ENCODE data around the gene TTN.

The TTN gene

GRCh38 chr2:178807227-178808008, at the start of gene TTN:
TSS of gene TTN (minus strand) at chr2:178807423. CDS start at chr2:178804642, 2,781 bp downstream.
- no peak within 1 kb of the TSS for H3K9ac ChIP-seq (ENCODE audit: insufficient read length, low read depth)
- no peak within 1 kb of the TSS for H3K4me3 ChIP-seq (ENCODE audit: insufficient read length, low read depth)
- TF ChIP-seq YY1 (IDR thresholded peaks at IDR 0.05; ENCODE audit: insufficient read depth, insufficient read length) (no peak), SUZ12 (IDR thresholded peaks at IDR 0.05; ENCODE audit: extremely low read depth, insufficient read depth, insufficient read length) (no peak), ZNF274 (IDR thresholded peaks at IDR 0.05; ENCODE audit: low read depth, low read length) (no peak)
- H3K36me3 ChIP-seq (ENCODE audit: insufficient read depth, insufficient read length, low read length): no peaks in the 10 kb centered on the region
- no peaks in the 10 kb centered on the region for H3K27me3 ChIP-seq (ENCODE audit: insufficient read depth, insufficient read length)
- DNase-seq (ENCODE audit: low read depth, low spot score): no peak
- H3K9me3 ChIP-seq (ENCODE audit: insufficient read depth, low read length): no peaks in the 10 kb centered on the region
- no peaks in the 10 kb centered on the region for H3K4me1 ChIP-seq (ENCODE audit: insufficient read depth, insufficient read length)

- Histone ChIP-seq H3K27me3 (ENCODE audit: insufficient read depth, insufficient read length) (no peaks in the 10 kb centered on the region), H3K9me3 (ENCODE audit: insufficient read depth, low read length) (no peaks in the 10 kb centered on the region), H3K36me3 (ENCODE audit: insufficient read depth, insufficient read length, low read length) (no peaks in the 10 kb centered on the region), H3K4me1 (ENCODE audit: insufficient read depth, insufficient read length) (no peaks in the 10 kb centered on the region), H3K4me3 (ENCODE audit: insufficient read length, low read depth) (no peak overlapping the region), H3K9ac (ENCODE audit: insufficient read length, low read depth) (no peak overlapping the region)
- TF ChIP-seq ZNF274 (IDR thresholded peaks at IDR 0.05; ENCODE audit: low read depth, low read length): no peak
- TF ChIP-seq YY1 (IDR thresholded peaks at IDR 0.05; ENCODE audit: insufficient read depth, insufficient read length): no peak
- no peak for TF ChIP-seq SUZ12 (IDR thresholded peaks at IDR 0.05; ENCODE audit: extremely low read depth, insufficient read depth, insufficient read length)
- DNase-seq (ENCODE audit: low read depth, low spot score): no peak
Observed at GRCh38 chr2:178855151-178855550, 47.9 kb upstream of the TTN start.

- Histone ChIP-seq H3K4me1 (ENCODE audit: insufficient read depth, insufficient read length) (no peaks in the 10 kb centered on the region), H3K4me3 (ENCODE audit: insufficient read length, low read depth) (no peak overlapping the region), H3K27me3 (ENCODE audit: insufficient read depth, insufficient read length) (no peaks in the 10 kb centered on the region), H3K36me3 (ENCODE audit: insufficient read depth, insufficient read length, low read length) (no peaks in the 10 kb centered on the region), H3K9ac (ENCODE audit: insufficient read length, low read depth) (no peak overlapping the region), H3K9me3 (ENCODE audit: insufficient read depth, low read length) (no peaks in the 10 kb centered on the region)
- no peak for TF ChIP-seq SUZ12 (IDR thresholded peaks at IDR 0.05; ENCODE audit: extremely low read depth, insufficient read depth, insufficient read length)
- TF ChIP-seq ZNF274 (IDR thresholded peaks at IDR 0.05; ENCODE audit: low read depth, low read length): no peak
- no peak for TF ChIP-seq YY1 (IDR thresholded peaks at IDR 0.05; ENCODE audit: insufficient read depth, insufficient read length)
- DNase-seq (ENCODE audit: low read depth, low spot score): no peak
Observed at GRCh38 chr2:178848335-178848734, 41.1 kb upstream of the TTN start.

GRCh38 chr2:178846458-178846802, 39.2 kb upstream of the TTN start:
- no peak for TF ChIP-seq YY1 (IDR thresholded peaks at IDR 0.05; ENCODE audit: insufficient read depth, insufficient read length)
- no peak for TF ChIP-seq ZNF274 (IDR thresholded peaks at IDR 0.05; ENCODE audit: low read depth, low read length)
- no peak for TF ChIP-seq SUZ12 (IDR thresholded peaks at IDR 0.05; ENCODE audit: extremely low read depth, insufficient read depth, insufficient read length)
- DNase-seq (ENCODE audit: low read depth, low spot score): no peak
- H3K4me3 ChIP-seq (ENCODE audit: insufficient read length, low read depth): no peak overlapping the region
- H3K4me1 ChIP-seq (ENCODE audit: insufficient read depth, insufficient read length): no peaks in the 10 kb centered on the region
- H3K27me3 ChIP-seq (ENCODE audit: insufficient read depth, insufficient read length): no peaks in the 10 kb centered on the region
- no peak overlapping the region for H3K9ac ChIP-seq (ENCODE audit: insufficient read length, low read depth)
- no peaks in the 10 kb centered on the region for H3K9me3 ChIP-seq (ENCODE audit: insufficient read depth, low read length)
- no peaks in the 10 kb centered on the region for H3K36me3 ChIP-seq (ENCODE audit: insufficient read depth, insufficient read length, low read length)

- DNase-seq (ENCODE audit: low read depth, low spot score): no peak
- Histone ChIP-seq H3K36me3 (ENCODE audit: insufficient read depth, insufficient read length, low read length) (no peaks in the 10 kb centered on the region), H3K27me3 (ENCODE audit: insufficient read depth, insufficient read length) (no peaks in the 10 kb centered on the region), H3K4me3 (ENCODE audit: insufficient read length, low read depth) (no peak overlapping the region), H3K4me1 (ENCODE audit: insufficient read depth, insufficient read length) (no peaks in the 10 kb centered on the region), H3K9ac (ENCODE audit: insufficient read length, low read depth) (no peak overlapping the region), H3K9me3 (ENCODE audit: insufficient read depth, low read length) (no peaks in the 10 kb centered on the region)
- no peak for TF ChIP-seq SUZ12 (IDR thresholded peaks at IDR 0.05; ENCODE audit: extremely low read depth, insufficient read depth, insufficient read length)
- TF ChIP-seq YY1 (IDR thresholded peaks at IDR 0.05; ENCODE audit: insufficient read depth, insufficient read length): no peak
- no peak for TF ChIP-seq ZNF274 (IDR thresholded peaks at IDR 0.05; ENCODE audit: low read depth, low read length)
Observed at GRCh38 chr2:178845566-178846457, 38.6 kb upstream of the TTN start.

- H3K9ac ChIP-seq (ENCODE audit: insufficient read length, low read depth): no peak overlapping the region
- no peaks in the 10 kb centered on the region for H3K36me3 ChIP-seq (ENCODE audit: insufficient read depth, insufficient read length, low read length)
- DNase-seq (ENCODE audit: low read depth, low spot score): no peak
- H3K4me3 ChIP-seq (ENCODE audit: insufficient read length, low read depth): no peak overlapping the region
- no peaks in the 10 kb centered on the region for H3K27me3 ChIP-seq (ENCODE audit: insufficient read depth, insufficient read length)
- no peaks in the 10 kb centered on the region for H3K9me3 ChIP-seq (ENCODE audit: insufficient read depth, low read length)
- TF ChIP-seq YY1 (IDR thresholded peaks at IDR 0.05; ENCODE audit: insufficient read depth, insufficient read length) (no peak), ZNF274 (IDR thresholded peaks at IDR 0.05; ENCODE audit: low read depth, low read length) (no peak)
- no peaks in the 10 kb centered on the region for H3K4me1 ChIP-seq (ENCODE audit: insufficient read depth, insufficient read length)
Observed at GRCh38 chr2:178844701-178845100, 37.5 kb upstream of the TTN start.

GRCh38 chr2:178844269-178844668, 37.0 kb upstream of the TTN start:
- Histone ChIP-seq H3K4me1 (ENCODE audit: insufficient read depth, insufficient read length) (no peaks in the 10 kb centered on the region), H3K9ac (ENCODE audit: insufficient read length, low read depth) (no peak overlapping the region), H3K27me3 (ENCODE audit: insufficient read depth, insufficient read length) (no peaks in the 10 kb centered on the region), H3K9me3 (ENCODE audit: insufficient read depth, low read length) (no peaks in the 10 kb centered on the region), H3K4me3 (ENCODE audit: insufficient read length, low read depth) (no peak overlapping the region), H3K36me3 (ENCODE audit: insufficient read depth, insufficient read length, low read length) (no peaks in the 10 kb centered on the region)
- DNase-seq (ENCODE audit: low read depth, low spot score): no peak
- no peak for TF ChIP-seq SUZ12 (IDR thresholded peaks at IDR 0.05; ENCODE audit: extremely low read depth, insufficient read depth, insufficient read length)
- TF ChIP-seq YY1 (IDR thresholded peaks at IDR 0.05; ENCODE audit: insufficient read depth, insufficient read length): no peak
- TF ChIP-seq ZNF274 (IDR thresholded peaks at IDR 0.05; ENCODE audit: low read depth, low read length): no peak

All from NT2/D1 (cell line).